Esophagus (tissue), 2 donors: Measurements from ENCODE around the gene OR52B6. TPM values are rescaled to one million over a fixed set of nuclear protein-coding genes. Genes with fewer than 3 reads are reported as not detected.
"Not testable (repeated sequence)": the region's sequence is repeated elsewhere in the genome, so short reads cannot be mapped to it uniquely, and the experiment has no call there.

Source experiments
- H3K27ac ChIP-seq, 2 donors: one replicate each; pipeline ENCODE4 v1.5.1; 2013; ENCODE audit warnings: low read depth in 2 of 2, mild to moderate bottlenecking in 2 of 2, inconsistent platforms in 1 of 2, low read length in 1 of 2, moderate library complexity in 1 of 2
- H3K27me3 ChIP-seq, 2 donors: one replicate each; pipeline ENCODE4 v1.6.1; 2013; ENCODE audit warnings: low read length in 2 of 2, control low read depth in 1 of 2, mild to moderate bottlenecking in 1 of 2; ENCODE audit not compliant: insufficient read depth in 2 of 2, control insufficient read depth in 1 of 2
- H3K36me3 ChIP-seq, 2 donors: one replicate each; pipeline ENCODE4 v1.6.1; 2013; ENCODE audit warnings: low read length in 1 of 2; ENCODE audit not compliant: control insufficient read depth in 2 of 2, insufficient read depth in 2 of 2
- H3K4me1 ChIP-seq, 2 donors: one replicate each; pipeline ENCODE4 v1.6.1; 2013; ENCODE audit warnings: low read length in 1 of 2; ENCODE audit not compliant: control insufficient read depth in 2 of 2, insufficient read depth in 2 of 2
- H3K4me3 ChIP-seq, 2 donors: one replicate each; pipeline ENCODE4 v1.5.1; 2013; ENCODE audit warnings: low read length in 2 of 2, mild to moderate bottlenecking in 2 of 2, low read depth in 1 of 2, moderate library complexity in 1 of 2
- H3K9me3 ChIP-seq, 2 donors: one replicate each; pipeline ENCODE4 v1.6.1; 2013; ENCODE audit warnings: mild to moderate bottlenecking in 2 of 2, low read depth in 1 of 2, low read length in 1 of 2, moderate library complexity in 1 of 2; ENCODE audit not compliant: control insufficient read depth in 2 of 2, insufficient read depth in 1 of 2
- WGBS, 2 donors: extraction: QIAGEN DNeasy Blood & Tissue Kit; methylation state at CpG; one replicate each; pipeline ENCODE4 v1.1.7; 2013; 5-methylcytosine and 5-hydroxymethylcytosine counted together
- polyA plus RNA-seq, 2 donors: library from polyadenylated mRNA; stranded (reverse); fragments of 200-250 nt; gene quantifications; one replicate each; pipeline ENCODE4 v1.2.3, GENCODE V29; 2013
- donor health status: healthy with polysubstance abuse.
- donor health status: Bipolar disorder and iron deficiency.

OR52B6 gene
- polyA plus RNA-seq, 2 donors = not detected

DNA sequence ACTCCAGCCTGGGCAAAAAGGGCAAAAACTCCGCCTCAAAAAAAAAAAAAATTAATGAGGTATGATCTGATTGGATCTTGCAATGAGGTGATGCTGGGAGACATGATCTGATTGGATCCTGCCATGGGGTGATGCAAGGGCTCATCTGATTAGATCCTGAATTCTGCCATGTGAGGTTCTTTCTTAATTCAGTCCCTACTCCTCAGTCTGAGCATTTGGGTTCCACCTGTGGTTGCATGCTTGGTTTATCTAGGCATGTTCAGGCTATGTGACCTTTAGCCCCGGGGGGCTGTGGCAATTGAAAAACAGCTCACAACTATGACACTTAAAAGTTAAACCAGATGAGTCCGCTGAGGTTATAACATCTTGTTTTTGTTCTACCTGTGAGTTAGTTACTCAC is 10.9 kb downstream of the OR52B6 start:
- H3K27me3 ChIP-seq = no peaks in the 10 kb centered on the region
- no peak overlapping the region for H3K4me3 ChIP-seq
- no peaks in the 10 kb centered on the region for H3K36me3 ChIP-seq
- 57 to 64% methylated on average over 3 of the region's 3 CpGs for WGBS, 2 donors
- no peaks in the 10 kb centered on the region for H3K4me1 ChIP-seq
- no peaks in the 10 kb centered on the region for H3K9me3 ChIP-seq
- no peak overlapping the region for H3K27ac ChIP-seq

- no peaks in the 10 kb centered on the region for H3K9me3 ChIP-seq
- no peak overlapping the region for H3K4me3 ChIP-seq
- H3K4me1 ChIP-seq = no peaks in the 10 kb centered on the region
- no peaks in the 10 kb centered on the region for H3K36me3 ChIP-seq
- H3K27ac ChIP-seq = no peak overlapping the region
- 78 to 84% methylated on average over 5 of the region's 5 CpGs for WGBS, 2 donors
- no peaks in the 10 kb centered on the region for H3K27me3 ChIP-seq
Measured at GRCh38 chr11:5592615-5593014, 11.9 kb downstream of the OR52B6 start.

DNA sequence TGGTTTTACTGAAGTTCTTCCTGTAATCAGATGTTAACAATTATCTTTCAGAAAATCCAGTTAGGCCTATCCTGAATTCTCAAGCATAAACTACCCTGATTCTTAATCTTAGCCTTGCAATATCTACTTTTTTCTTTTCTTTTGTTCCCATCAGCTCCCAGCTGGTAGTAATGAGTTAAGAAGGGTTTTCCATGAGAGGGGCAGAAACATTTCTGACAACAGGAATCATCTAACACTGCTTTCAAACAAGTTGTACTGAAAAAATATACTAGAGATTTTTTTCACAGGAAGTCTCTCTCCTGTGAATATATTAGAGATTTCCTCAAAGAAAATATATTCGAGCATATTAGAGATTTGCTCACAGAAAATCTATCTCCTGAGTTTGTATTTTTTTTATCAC is 12.5 kb downstream of the OR52B6 start:
- no peaks in the 10 kb centered on the region for H3K36me3 ChIP-seq
- H3K27me3 ChIP-seq = no peaks in the 10 kb centered on the region
- H3K4me1 ChIP-seq = no peaks in the 10 kb centered on the region
- H3K9me3 ChIP-seq = no peaks in the 10 kb centered on the region
- 43 to 59% methylated on average over 1 of the region's 1 CpG for WGBS, 2 donors
- no peak overlapping the region for H3K27ac ChIP-seq
- H3K4me3 ChIP-seq = no peak overlapping the region

DNA sequence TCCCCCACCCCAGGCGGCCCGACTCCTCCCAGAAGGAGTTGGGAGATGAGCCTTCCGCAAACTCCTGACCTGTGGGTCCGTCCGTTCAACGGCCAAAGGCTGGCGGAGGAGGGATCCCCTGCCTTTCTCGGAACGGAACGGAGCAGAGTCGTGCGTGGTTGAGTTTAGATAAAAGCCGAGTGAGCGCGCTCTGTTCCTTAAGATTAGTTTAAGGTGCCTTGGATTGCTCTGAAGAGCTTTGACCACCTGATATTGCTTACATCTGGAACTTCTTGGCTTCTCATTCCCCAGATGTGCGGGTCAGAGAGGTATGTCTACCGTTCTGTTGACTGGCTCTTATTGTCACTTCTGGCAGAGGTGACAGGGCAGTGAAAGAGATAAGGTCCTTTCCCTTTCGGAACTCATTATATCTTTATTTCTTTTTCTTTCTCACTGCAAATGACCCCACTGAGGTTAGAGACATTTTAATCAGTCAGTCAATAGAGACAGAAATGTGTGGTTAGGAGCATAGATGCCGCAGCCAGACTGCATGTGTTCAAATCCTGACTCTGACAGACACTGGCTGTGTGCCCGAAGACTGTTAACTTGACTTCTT is 16.0 kb downstream of the OR52B6 start, which contains the start of gene TRIM6:
TSS of gene TRIM6 (plus strand) at position 31 of the 595 bp plus-strand sequence. CDS start at position 292, 261 bp downstream.
- H3K36me3 ChIP-seq = no peaks in the 10 kb centered on the region
- H3K27ac ChIP-seq = peak within 1 kb of the TSS; percentile 81 to 87
- no peaks in the 10 kb centered on the region for H3K27me3 ChIP-seq
- no peaks in the 10 kb centered on the region for H3K9me3 ChIP-seq
- peak within 1 kb of the TSS; percentile 56 to 80 for H3K4me3 ChIP-seq
- H3K4me1 ChIP-seq = no peaks in the 10 kb centered on the region
- WGBS, 2 donors = 6 to 10% methylated on average over 18 to 20 of the region's 20 CpGs

GRCh38 chr11:5597953-5598352 is 17.3 kb downstream of the OR52B6 start:
- Histone ChIP-seq H3K27ac (no peak overlapping the region), H3K4me1 (no peaks in the 10 kb centered on the region), H3K9me3 (no peaks in the 10 kb centered on the region), H3K27me3 (no peaks in the 10 kb centered on the region), H3K4me3 (peak overlapping the region in 1 of 2 donors; percentile 28), H3K36me3 (no peaks in the 10 kb centered on the region)
- 48 to 60% methylated on average over 3 of the region's 3 CpGs for WGBS, 2 donors

DNA sequence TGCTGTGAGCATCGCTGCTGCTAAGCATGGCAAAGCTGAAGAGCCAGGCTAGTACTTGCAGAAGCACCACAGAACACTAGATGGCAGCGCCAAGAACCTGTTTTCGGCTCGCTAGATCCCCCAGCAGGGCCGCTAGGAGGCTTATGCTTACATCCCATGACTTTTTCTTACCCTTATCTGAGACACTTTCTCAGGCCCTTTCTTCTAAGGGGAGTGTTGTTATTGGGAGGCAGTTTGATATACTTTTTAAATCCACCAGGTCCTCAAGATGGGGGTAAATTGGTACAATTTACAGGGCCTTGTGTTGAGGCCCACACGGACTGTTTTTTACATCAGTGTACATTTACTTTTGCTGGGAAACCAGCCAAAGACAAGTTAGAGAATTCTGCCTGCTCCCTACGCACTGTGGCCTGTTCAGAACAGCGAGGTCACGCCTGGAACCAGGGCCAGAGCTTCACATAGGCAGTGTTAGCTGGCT is 19.7 kb downstream of the OR52B6 start:
- peak overlapping the region; percentile 29 to 34 for H3K27ac ChIP-seq
- WGBS, 2 donors = 31 to 39% methylated on average over 9 of the region's 9 CpGs

GRCh38 chr11:5602791-5603190 is 22.1 kb downstream of the OR52B6 start:
- 91 to 92% methylated on average over 4 of the region's 4 CpGs for WGBS, 2 donors
- H3K9me3 ChIP-seq, H3K4me1 ChIP-seq, H3K36me3 ChIP-seq, H3K27me3 ChIP-seq, H3K27ac ChIP-seq, H3K4me3 ChIP-seq: not testable (repeated sequence)

More for the DNA sequence above, 19.7 kb downstream of the OR52B6 start:
- Histone ChIP-seq H3K4me1 (peaks cover 0 to 2% of the 10 kb centered on the region in 2 donors), H3K36me3 (no peaks in the 10 kb centered on the region), H3K27me3 (no peaks in the 10 kb centered on the region), H3K9me3 (no peaks in the 10 kb centered on the region), H3K4me3 (no peak overlapping the region)

DNA sequence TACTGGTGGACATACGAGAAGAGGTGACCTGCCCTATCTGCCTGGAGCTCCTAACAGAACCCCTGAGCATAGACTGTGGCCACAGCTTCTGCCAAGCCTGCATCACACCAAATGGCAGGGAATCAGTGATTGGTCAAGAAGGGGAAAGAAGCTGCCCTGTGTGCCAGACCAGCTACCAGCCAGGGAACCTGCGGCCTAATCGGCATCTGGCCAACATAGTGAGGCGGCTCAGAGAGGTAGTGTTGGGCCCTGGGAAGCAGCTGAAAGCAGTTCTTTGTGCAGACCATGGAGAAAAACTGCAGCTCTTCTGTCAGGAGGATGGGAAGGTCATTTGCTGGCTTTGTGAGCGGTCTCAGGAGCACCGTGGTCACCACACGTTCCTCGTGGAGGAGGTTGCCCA is 22.6 kb downstream of the OR52B6 start:
- 92 to 94% methylated on average over 8 of the region's 8 CpGs for WGBS, 2 donors
- Histone ChIP-seq H3K27ac (peak overlapping the region in 1 of 2 donors; percentile 9), H3K27me3 (no peaks in the 10 kb centered on the region), H3K36me3 (no peaks in the 10 kb centered on the region), H3K9me3 (no peaks in the 10 kb centered on the region), H3K4me3 (no peak overlapping the region), H3K4me1 (peaks cover 0 to 2% of the 10 kb centered on the region in 2 donors)

- no peak overlapping the region for H3K27ac ChIP-seq
- WGBS, 2 donors = 74 to 76% methylated on average over 4 of the region's 4 CpGs
- no peak overlapping the region for H3K4me3 ChIP-seq
- no peaks in the 10 kb centered on the region for H3K9me3 ChIP-seq
- H3K4me1 ChIP-seq = peaks cover 0 to 2% of the 10 kb centered on the region in 2 donors
- H3K36me3 ChIP-seq = no peaks in the 10 kb centered on the region
- no peaks in the 10 kb centered on the region for H3K27me3 ChIP-seq
Measured at GRCh38 chr11:5604896-5605295, 24.2 kb downstream of the OR52B6 start.

DNA sequence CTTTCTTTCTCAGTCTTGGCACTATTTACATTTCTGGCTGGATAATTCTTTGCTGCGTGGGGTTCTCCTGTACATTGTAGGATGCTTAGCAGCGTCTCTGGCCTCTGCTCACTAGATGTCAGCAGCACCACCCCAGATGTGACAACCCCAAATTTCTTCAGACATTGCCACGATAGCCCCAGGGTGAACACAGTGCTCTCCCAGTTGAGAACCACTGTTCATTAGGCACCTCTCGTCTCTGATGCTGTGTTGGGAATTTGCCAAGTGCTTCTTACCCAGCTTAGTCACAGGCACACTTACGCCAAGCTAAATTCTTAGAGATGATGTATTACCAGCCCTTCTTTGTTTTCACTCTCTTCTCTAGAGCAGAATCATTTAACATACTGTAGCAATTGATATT is 25.2 kb downstream of the OR52B6 start:
- Histone ChIP-seq H3K9me3 (no peaks in the 10 kb centered on the region), H3K27ac (no peak overlapping the region), H3K4me3 (no peak overlapping the region), H3K27me3 (no peaks in the 10 kb centered on the region), H3K4me1 (peaks cover 0 to 2% of the 10 kb centered on the region in 2 donors), H3K36me3 (no peaks in the 10 kb centered on the region)
- WGBS, 2 donors = 31 to 65% methylated on average over 5 of the region's 5 CpGs
